Spleen (tissue), 11 donors: ENCODE data around the gene SYT13. TPM values are rescaled to one million over a fixed set of nuclear protein-coding genes. Genes with fewer than 3 reads are reported as not detected.

Experiments used
- DNase-seq: peaks from one replicate; pipeline ENCODE4 v3.0.0-alpha.2; 2020
- H3K27ac ChIP-seq, 8 donors: fragments of 200-600 bp; sonication (generic) in 7 of 8; 1 replicate in 4 of 8; 2 replicates in 4 of 8; pipeline versions ENCODE4 v1.5.0 to v1.8.0; 2016 to 2021; ENCODE audit warnings: inconsistent platforms in 4 of 8, mild to moderate bottlenecking in 4 of 8, moderate library complexity in 1 of 8
- H3K27me3 ChIP-seq, 7 donors: fragments of 200-600 bp; sonication (generic) in 6 of 7; replicated peaks in 1 of 7; 1 replicate in 4 of 7; 2 replicates in 3 of 7; pipeline versions ENCODE4 v1.5.0 to v1.8.0; 2016 to 2021; ENCODE audit warnings: inconsistent platforms in 3 of 7, mild to moderate bottlenecking in 1 of 7
- H3K36me3 ChIP-seq, 6 donors: fragments of 200-600 bp; sonication (generic) in 5 of 6; 1 replicate in 4 of 6; 2 replicates in 2 of 6; pipeline versions ENCODE4 v1.5.0 to v1.8.0; 2016 to 2021; ENCODE audit warnings: inconsistent platforms in 2 of 6
- H3K4me1 ChIP-seq, 6 donors: fragments of 200-600 bp; sonication (generic) in 5 of 6; 1 replicate in 3 of 6; 2 replicates in 3 of 6; pipeline versions ENCODE4 v1.5.0 to v1.8.0; 2016 to 2021; ENCODE audit warnings: inconsistent platforms in 3 of 6
- H3K4me3 ChIP-seq, 8 donors: fragments of 200-600 bp; sonication (generic) in 7 of 8; 1 replicate in 4 of 8; 2 replicates in 4 of 8; pipeline versions ENCODE4 v1.5.0 to v1.8.0; 2016 to 2021; ENCODE audit warnings: inconsistent platforms in 4 of 8, mild to moderate bottlenecking in 4 of 8, moderate library complexity in 2 of 8
- H3K9me3 ChIP-seq, 8 donors: fragments of 200-600 bp; sonication (generic) in 7 of 8; 1 replicate in 4 of 8; 2 replicates in 4 of 8; pipeline versions ENCODE4 v1.5.0 to v1.8.0; 2016 to 2021; ENCODE audit warnings: inconsistent platforms in 4 of 8
- POLR2A ChIP-seq, 3 donors: fragments of 450-650 bp; IDR thresholded peaks; one replicate each; pipeline ENCODE4 v1.5.1; 2017; ENCODE audit warnings: antibody characterized with exemption in 3 of 3, mild to moderate bottlenecking in 1 of 3
- POLR2AphosphoS5 ChIP-seq, 3 donors: sonication (generic); formaldehyde crosslinking; IDR thresholded peaks; one replicate each; pipeline ENCODE4 v1.5.1; 2017; ENCODE audit warnings: antibody characterized with exemption in 3 of 3
- WGBS, 5 donors: extraction: QIAGEN DNeasy Blood & Tissue Kit in 3 of 5; methylation state at CpG; one replicate each; pipeline versions ENCODE4 v1.1.5 to v1.1.7; 2013 to 2018; 5-methylcytosine and 5-hydroxymethylcytosine counted together
- intact Hi-C: fragments of 100-400 bp; cut with DNase I; formaldehyde crosslinking; loops from one replicate; pipeline ENCODE4 v1.15.0; 2023; ENCODE audit warnings: low total_unique reads
- polyA plus RNA-seq, 3 donors: library from polyadenylated mRNA; stranded (reverse); fragments of 200-250 nt; gene quantifications; one replicate each; pipeline ENCODE4 v1.2.1, GENCODE V29; 2013
- total RNA-seq, 7 donors: library from RNA; depleted of rRNA in 3 of 7; stranded (reverse); fragments of >200 nt in 3 of 7; fragmentation: NEBNext Ultra II Directional in 4 of 7; extraction: Animal tissue kit (Norgen Biotek cat#: 25700) in 4 of 7; gene quantifications; one replicate each; pipeline versions ENCODE4 v1.1.0 to v1.2.1, GENCODE V29; 2016 to 2021
- TF ChIP-seq, protein P1 (sequence below), 11 experiments: fragments of 200-600 bp in 7 of 11; fragments of 450-650 bp in 4 of 11; sonication (generic) in 4 of 11; IDR thresholded peaks in 8 of 11; conservative IDR thresholded peaks in 3 of 11; 1 replicate in 7 of 11; 2 replicates in 4 of 11; pipeline versions ENCODE4 v1.4.0 to v1.8.0; 2016 to 2021; ENCODE audit warnings: antibody characterized with exemption in 11 of 11, inconsistent platforms in 4 of 11, mild to moderate bottlenecking in 1 of 11
- donor health status: healthy with polysubstance abuse.
- donor health status: DM: no; HTN: no; CAD: no; lungs with moderate emphysema.
- donor health status: DM: no; HTN: no; CAD: no.
- donor health status: Bipolar disorder and iron deficiency.
- donor health status: healthy.
- donor health status: DM: no; HTN: no; CAD: no.
- donor health status: DM: yes; HTN: yes; CAD: no.

Gene SYT13
- total and polyA plus RNA-seq, 10 donors: 0.02 to 0.64 (median 0.10) TPM; not detected in 2

- H3K4me3 ChIP-seq: no peak overlapping the region
- no peaks in the 10 kb centered on the region for H3K9me3 ChIP-seq
- TF ChIP-seq POLR2A (IDR thresholded peaks at IDR 0.05): no peak
- no peak for TF ChIP-seq POLR2AphosphoS5 (IDR thresholded peaks at IDR 0.05)
- TF ChIP-seq, protein P1, sequence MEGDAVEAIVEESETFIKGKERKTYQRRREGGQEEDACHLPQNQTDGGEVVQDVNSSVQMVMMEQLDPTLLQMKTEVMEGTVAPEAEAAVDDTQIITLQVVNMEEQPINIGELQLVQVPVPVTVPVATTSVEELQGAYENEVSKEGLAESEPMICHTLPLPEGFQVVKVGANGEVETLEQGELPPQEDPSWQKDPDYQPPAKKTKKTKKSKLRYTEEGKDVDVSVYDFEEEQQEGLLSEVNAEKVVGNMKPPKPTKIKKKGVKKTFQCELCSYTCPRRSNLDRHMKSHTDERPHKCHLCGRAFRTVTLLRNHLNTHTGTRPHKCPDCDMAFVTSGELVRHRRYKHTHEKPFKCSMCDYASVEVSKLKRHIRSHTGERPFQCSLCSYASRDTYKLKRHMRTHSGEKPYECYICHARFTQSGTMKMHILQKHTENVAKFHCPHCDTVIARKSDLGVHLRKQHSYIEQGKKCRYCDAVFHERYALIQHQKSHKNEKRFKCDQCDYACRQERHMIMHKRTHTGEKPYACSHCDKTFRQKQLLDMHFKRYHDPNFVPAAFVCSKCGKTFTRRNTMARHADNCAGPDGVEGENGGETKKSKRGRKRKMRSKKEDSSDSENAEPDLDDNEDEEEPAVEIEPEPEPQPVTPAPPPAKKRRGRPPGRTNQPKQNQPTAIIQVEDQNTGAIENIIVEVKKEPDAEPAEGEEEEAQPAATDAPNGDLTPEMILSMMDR (IDR thresholded peaks at IDR 0.05 in 8 of 11, conservative IDR thresholded peaks at IDR 0.05 in 3 of 11): no peak
- H3K27me3 ChIP-seq: peaks cover 0 to 47% (median 0%) of the 10 kb centered on the region in 7 donors
- intact Hi-C loops: no loop called here
- H3K36me3 ChIP-seq: no peaks in the 10 kb centered on the region
- H3K4me1 ChIP-seq: no peaks in the 10 kb centered on the region
- H3K27ac ChIP-seq: no peak overlapping the region
- WGBS, 5 donors: 52 to 65% (median 63%) methylated on average over 4 of the region's 4 CpGs
- DNase-seq: no peak
Observed at GRCh38 chr11:45320371-45320770, 34.2 kb upstream of the SYT13 start.

GRCh38 chr11:45319077-45319476, 32.9 kb upstream of the SYT13 start:
- WGBS, 5 donors: 58 to 83% (median 79%) methylated on average over 1 of the region's 1 CpG
- TF ChIP-seq POLR2A (IDR thresholded peaks at IDR 0.05) (no peak), POLR2AphosphoS5 (IDR thresholded peaks at IDR 0.05) (no peak)
- TF ChIP-seq, protein P1 (IDR thresholded peaks at IDR 0.05 in 8 of 11, conservative IDR thresholded peaks at IDR 0.05 in 3 of 11): no peak
- H3K9me3 ChIP-seq: no peaks in the 10 kb centered on the region
- peaks cover 0 to 49% (median 0%) of the 10 kb centered on the region in 7 donors for H3K27me3 ChIP-seq
- no peaks in the 10 kb centered on the region for H3K36me3 ChIP-seq
- H3K4me1 ChIP-seq: no peaks in the 10 kb centered on the region
- intact Hi-C loops: no loop called here
- no peak overlapping the region for H3K4me3 ChIP-seq
- H3K27ac ChIP-seq: no peak overlapping the region
- DNase-seq: no peak

DNA sequence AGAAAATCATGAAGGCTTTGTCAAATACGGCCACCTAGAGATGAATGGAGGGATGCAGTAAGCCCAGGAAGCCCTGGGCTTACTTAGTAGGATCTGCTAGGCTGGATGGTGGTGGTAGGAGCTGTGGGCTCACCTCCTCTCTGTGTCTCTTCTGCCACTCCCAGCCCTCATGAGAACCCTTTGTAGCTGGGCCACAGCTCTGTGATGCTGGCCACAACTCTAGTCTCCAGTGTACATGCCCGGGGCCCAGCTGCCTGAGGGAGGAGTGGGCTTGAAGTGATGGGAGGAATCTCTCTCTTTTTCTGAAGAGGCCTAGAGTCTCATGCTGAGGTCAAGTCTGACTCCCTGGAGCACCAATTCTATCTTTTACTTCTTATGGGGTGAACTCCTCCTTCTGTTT, 32.4 kb upstream of the SYT13 start:
- H3K27ac ChIP-seq: no peak overlapping the region
- no peaks in the 10 kb centered on the region for H3K36me3 ChIP-seq
- 85 to 95% (median 86%) methylated on average over 2 of the region's 2 CpGs for WGBS, 5 donors
- peaks cover 0 to 49% (median 0%) of the 10 kb centered on the region in 7 donors for H3K27me3 ChIP-seq
- DNase-seq: no peak
- intact Hi-C loops: no loop called here
- H3K4me1 ChIP-seq: no peaks in the 10 kb centered on the region
- TF ChIP-seq POLR2AphosphoS5 (IDR thresholded peaks at IDR 0.05): no peak
- no peak for TF ChIP-seq POLR2A (IDR thresholded peaks at IDR 0.05)
- TF ChIP-seq, protein P1 (IDR thresholded peaks at IDR 0.05 in 8 of 11, conservative IDR thresholded peaks at IDR 0.05 in 3 of 11): no peak
- no peak overlapping the region for H3K4me3 ChIP-seq
- no peaks in the 10 kb centered on the region for H3K9me3 ChIP-seq

DNA sequence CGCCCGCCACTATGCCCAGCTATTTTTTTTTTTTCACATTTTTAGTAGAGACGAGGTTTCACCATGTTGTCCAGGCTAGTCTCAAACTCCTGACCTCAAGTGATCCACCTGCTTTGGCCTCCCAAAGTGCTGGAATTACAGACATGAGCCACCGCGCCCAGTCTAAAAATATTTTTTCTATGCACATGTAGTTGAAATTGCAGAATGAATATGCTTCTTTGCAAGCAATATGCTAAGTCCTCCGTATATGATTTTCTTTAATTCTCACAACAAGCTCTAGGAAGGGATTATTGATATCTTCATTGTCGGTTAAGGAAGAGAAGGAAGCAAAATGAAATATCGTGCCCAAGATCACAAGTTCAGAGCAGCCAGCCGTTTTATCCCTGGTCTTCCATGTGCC, 30.1 kb upstream of the SYT13 start:
- H3K27me3 ChIP-seq: peaks cover 0 to 41% (median 0%) of the 10 kb centered on the region in 7 donors
- H3K4me1 ChIP-seq: no peaks in the 10 kb centered on the region
- H3K27ac ChIP-seq: no peak overlapping the region
- WGBS, 5 donors: 88 to 93% (median 91%) methylated on average over 9 of the region's 9 CpGs
- H3K4me3 ChIP-seq: no peak overlapping the region
- intact Hi-C loops: no loop called here
- TF ChIP-seq POLR2AphosphoS5 (IDR thresholded peaks at IDR 0.05): no peak
- no peak for TF ChIP-seq POLR2A (IDR thresholded peaks at IDR 0.05)
- TF ChIP-seq, protein P1 (IDR thresholded peaks at IDR 0.05 in 8 of 11, conservative IDR thresholded peaks at IDR 0.05 in 3 of 11): no peak
- no peaks in the 10 kb centered on the region for H3K9me3 ChIP-seq
- no peaks in the 10 kb centered on the region for H3K36me3 ChIP-seq
- no peak for DNase-seq
